Measurements from ENCODE around the gene LLGL2.

Gene LLGL2

DNA sequence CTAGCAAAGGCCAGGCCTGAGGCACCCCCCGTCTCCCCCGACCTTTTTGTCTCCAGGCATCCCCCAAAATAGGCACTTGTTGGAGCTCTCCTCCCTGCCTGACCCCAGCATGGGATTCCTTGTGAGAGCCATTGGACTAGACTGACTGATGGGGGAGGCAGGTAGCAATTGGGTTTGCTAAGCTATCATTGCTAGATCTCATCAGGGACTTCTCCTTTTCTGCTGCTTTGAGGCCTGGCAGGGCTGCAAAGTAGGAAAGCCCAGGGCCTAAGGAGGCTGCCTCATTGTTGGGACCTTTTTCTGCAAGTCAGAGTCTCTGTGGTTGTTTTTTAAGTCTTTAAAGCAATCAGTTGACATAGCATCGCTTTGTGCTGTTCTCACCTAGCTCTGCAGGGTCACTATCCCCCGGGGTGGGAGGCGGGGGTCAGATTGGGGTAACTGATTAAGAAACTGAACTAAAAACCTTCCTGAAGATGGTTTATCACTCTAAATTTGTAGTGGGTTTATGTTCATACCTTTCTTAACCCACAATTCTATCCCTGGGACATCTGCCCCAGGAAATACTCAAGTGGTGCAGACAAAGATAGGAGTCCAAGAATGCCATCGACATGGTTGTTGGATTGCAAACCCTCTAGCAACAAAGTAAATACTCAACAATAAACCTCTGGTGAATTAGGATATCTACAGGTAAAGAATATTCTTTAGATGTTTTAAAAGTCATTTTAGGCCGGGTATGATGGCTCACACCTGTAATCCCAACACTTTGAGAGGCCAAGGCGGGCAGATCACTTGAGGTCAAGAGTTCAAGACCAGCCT lies 28.0 kb downstream of the LLGL2 start:
- DNase-seq (ENCODE audit: low read depth): peak; percentile 52
- no peak overlapping the region for H3K4me3 ChIP-seq (ENCODE audit: low read depth, low read length)
- TF ChIP-seq, protein P1, sequence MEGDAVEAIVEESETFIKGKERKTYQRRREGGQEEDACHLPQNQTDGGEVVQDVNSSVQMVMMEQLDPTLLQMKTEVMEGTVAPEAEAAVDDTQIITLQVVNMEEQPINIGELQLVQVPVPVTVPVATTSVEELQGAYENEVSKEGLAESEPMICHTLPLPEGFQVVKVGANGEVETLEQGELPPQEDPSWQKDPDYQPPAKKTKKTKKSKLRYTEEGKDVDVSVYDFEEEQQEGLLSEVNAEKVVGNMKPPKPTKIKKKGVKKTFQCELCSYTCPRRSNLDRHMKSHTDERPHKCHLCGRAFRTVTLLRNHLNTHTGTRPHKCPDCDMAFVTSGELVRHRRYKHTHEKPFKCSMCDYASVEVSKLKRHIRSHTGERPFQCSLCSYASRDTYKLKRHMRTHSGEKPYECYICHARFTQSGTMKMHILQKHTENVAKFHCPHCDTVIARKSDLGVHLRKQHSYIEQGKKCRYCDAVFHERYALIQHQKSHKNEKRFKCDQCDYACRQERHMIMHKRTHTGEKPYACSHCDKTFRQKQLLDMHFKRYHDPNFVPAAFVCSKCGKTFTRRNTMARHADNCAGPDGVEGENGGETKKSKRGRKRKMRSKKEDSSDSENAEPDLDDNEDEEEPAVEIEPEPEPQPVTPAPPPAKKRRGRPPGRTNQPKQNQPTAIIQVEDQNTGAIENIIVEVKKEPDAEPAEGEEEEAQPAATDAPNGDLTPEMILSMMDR (IDR thresholded peaks at IDR 0.05; ENCODE audit: low read depth, low read length): no peak
- TF ChIP-seq, protein P2, sequence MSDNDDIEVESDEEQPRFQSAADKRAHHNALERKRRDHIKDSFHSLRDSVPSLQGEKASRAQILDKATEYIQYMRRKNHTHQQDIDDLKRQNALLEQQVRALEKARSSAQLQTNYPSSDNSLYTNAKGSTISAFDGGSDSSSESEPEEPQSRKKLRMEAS (IDR thresholded peaks at IDR 0.05; ENCODE audit: low read depth, low read length): no peak
- TF ChIP-seq MYC (IDR thresholded peaks at IDR 0.05; ENCODE audit: low read depth, low read length): no peak
- TF ChIP-seq POLR2A (IDR thresholded peaks at IDR 0.05; ENCODE audit: extremely low read depth, insufficient read length): no peak

DNA sequence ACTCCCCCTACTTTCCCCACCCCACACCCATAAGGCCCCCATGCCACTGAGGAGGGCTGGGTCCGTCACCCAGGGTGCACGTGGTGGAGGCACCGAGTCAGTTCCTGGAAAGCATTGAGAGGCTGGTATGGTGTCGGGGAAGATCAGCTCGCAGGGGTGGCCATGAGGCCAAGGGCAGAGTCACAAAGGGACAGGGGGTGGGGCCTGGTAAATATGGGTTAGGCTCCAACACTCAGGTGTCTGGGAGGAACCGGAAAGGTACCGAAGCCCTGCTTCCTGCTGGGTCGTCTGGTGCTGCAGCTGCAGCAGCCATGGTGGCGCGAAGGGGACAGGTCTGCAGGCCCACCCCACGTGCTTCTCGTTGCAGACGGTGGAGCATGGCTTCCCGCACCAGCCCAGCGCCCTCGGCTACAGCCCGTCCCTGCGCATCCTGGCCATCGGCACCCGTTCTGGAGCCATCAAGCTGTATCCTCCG lies 30.2 kb downstream of the LLGL2 start:
- no peak for DNase-seq (ENCODE audit: low read depth)
- no peak for TF ChIP-seq MYC (IDR thresholded peaks at IDR 0.05; ENCODE audit: low read depth, low read length)
- no peak overlapping the region for H3K4me3 ChIP-seq (ENCODE audit: low read depth, low read length)

DNA sequence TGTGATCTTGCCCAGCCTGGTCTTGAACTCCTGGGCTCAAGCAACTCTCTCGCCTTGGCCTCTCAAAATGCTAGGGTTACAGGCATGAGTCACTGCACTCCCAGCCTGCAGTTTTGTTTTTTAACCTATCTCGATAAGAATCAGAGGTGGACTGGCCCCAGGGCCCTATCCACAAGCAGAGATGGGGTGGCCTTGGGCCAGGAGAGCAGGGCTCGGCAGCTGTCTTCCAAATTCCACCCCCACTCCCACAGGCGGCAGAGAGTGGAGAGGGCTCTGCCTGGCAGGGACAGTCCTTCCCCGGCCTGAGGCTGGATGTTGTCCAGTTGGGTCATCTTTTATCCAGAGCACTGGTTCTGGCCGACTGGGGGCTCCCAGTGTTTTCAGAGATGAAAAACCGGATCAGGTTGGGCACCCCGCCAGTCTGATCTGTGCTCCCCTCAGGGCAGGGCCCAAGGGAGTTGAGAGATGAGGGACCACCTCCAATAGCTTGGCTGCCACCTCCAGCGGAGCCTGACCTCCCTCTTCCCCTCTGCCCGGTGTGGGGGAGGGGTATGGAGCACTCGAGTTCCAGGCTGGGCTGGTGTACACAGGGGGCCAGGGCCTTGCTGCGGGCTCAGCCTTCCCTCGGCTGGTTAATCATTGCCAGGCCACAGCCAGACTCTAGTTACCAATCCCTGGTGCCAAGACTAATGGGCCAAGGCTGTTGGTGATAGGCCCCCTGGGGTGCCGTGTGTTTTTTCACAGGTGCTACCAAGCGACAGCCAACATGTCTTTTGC lies 31.8 kb downstream of the LLGL2 start:
- no peak for DNase-seq (ENCODE audit: low read depth)
- H3K4me3 ChIP-seq (ENCODE audit: low read depth, low read length): no peak overlapping the region
- TF ChIP-seq POLR2A (IDR thresholded peaks at IDR 0.05; ENCODE audit: extremely low read depth, insufficient read length) (no peak), MYC (IDR thresholded peaks at IDR 0.05; ENCODE audit: low read depth, low read length) (no peak)
- TF ChIP-seq, protein P1 (IDR thresholded peaks at IDR 0.05; ENCODE audit: low read depth, low read length): no peak
- TF ChIP-seq, protein P2 (IDR thresholded peaks at IDR 0.05; ENCODE audit: low read depth, low read length): no peak

DNA sequence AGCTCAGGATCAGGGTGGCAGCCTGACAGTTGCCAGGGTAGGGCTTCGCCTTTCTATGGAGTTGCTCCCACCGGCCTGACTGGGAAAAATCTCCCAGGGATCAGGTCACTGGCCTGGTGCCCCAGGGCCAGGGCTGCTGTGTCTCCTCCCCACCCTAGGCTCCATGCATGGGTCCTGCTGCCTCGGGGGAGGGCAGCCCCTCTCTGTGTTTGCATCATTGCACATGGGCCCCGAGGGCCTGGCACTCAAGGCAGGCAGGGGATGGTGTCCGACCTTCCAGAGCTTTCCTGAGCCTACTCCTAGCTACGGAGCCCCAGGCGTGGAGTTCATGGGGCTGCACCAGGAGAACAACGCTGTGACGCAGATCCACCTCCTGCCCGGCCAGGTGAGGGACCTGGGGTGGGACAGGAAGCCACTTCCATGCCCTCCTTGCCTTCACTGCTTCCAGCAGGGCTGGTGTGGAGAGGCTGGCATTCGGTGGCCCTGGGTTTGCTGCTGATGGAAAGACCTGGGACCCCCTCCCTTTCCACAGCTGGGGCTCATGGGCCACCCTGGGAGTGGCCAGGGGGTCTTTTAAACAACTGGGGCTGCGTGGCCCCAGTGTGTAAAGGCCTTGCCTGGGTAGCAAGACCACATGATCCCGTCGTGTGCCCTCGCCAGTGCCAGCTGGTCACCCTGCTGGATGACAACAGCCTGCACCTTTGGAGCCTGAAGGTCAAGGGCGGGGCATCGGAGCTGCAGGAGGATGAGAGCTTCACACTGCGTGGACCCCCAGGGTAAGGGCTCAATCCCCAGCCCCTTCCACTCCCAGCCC lies 32.6 kb downstream of the LLGL2 start:
- TF ChIP-seq, protein P1 (IDR thresholded peaks at IDR 0.05; ENCODE audit: low read depth, low read length): no peak
- H3K4me3 ChIP-seq (ENCODE audit: low read depth, low read length): no peak overlapping the region
- no peak for DNase-seq (ENCODE audit: low read depth)

DNA sequence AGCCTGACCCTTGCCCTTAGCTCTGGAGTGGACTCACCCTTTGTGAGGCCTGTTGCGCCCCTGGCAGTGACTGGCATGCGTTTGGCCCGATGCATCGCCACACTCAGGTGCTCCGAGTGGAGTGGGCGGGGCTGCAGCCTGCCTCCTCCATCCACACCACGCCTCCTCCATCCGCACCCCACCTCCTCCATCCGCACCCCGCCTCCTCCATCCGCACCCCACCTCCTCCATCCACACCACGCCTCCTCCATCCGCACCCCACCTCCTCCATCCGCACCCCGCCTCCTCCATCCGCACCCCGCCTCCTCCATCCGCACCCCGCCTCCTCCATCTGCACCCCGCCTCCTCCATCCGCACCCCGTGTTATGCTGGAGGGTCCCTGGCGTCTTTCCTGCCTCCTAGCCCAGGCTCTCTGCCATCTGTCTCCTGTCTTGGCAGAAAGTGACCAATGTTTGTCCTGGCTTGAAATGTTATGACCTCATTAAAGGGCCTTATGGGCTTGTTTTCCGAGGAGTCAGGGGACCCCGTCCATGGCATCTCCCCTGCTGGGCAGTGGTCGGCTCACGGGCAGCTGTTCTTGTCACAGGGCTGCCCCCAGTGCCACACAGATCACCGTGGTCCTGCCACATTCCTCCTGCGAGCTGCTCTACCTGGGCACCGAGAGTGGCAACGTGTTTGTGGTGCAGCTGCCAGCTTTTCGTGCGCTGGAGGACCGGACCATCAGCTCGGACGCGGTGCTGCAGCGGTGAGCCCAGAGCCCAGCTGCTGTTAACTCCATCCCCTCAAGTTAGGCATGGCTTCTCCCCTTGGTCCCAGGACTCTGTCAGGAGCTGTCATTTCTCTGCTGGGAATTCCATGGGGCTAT lies 33.4 kb downstream of the LLGL2 start:
- TF ChIP-seq, protein P1 (IDR thresholded peaks at IDR 0.05; ENCODE audit: low read depth, low read length): no peak
- no peak for TF ChIP-seq POLR2A (IDR thresholded peaks at IDR 0.05; ENCODE audit: extremely low read depth, insufficient read length)
- TF ChIP-seq, protein P2 (IDR thresholded peaks at IDR 0.05; ENCODE audit: low read depth, low read length): no peak
- TF ChIP-seq MYC (IDR thresholded peaks at IDR 0.05; ENCODE audit: low read depth, low read length): no peak
- DNase-seq (ENCODE audit: low read depth): no peak

More for the DNA sequence above, 33.4 kb downstream of the LLGL2 start:
- no peak overlapping the region for H3K4me3 ChIP-seq (ENCODE audit: low read depth, low read length)

Data from NB4 (cell line).